DMS153 treated with DMSO at 0.1 percent for 48 hours (cell line): ENCODE measurements around the gene CWC27.
"Not testable (repeated sequence)": the region's sequence is repeated elsewhere in the genome, so short reads cannot be mapped to it uniquely, and the experiment has no call there.

Experiments
- DNase-seq: peaks from one replicate; lab custom pipeline; 2025; ENCODE audit not compliant: unreplicated experiment; lab: John Stamatoyannopoulos, UW

CWC27 gene

DNA sequence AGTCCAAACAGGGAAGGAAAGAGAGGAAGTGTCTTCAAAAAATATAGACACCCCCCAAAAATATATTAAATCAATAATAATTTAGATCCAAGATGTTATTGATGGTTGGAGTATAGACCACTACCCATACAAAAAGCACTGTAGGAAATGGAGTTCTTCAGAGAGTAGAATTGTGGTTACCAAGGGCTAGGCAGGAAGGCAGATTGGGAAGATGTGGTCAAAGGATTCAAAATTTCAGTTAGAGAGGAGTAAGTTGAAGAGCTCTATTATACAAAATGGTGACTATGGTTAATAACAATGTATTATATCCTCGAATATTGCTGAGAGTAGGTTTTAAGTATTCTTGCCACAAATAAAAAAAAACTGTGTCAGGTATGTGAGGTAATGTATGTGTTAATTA lies 149.4 kb downstream of the CWC27 start:
- no peak for DNase-seq

DNA sequence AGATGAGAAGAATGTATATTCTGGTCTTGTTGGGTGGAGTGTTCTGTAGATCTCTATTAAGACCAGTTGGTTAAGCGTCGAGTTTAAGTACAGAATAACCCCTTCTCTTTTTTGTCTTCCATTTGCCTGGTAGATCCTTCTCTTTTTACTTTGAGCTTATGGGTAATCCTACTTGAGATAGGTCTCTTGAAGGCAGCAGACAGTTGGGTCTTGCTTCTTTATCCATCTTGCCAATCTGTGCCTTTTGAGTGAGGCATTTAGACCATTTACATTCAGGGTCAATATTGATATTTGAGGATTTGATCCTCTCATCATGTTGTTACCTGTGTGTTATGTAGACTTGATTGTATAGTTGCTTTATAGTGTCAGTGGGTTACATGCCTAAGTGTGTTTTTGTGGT lies 152.7 kb downstream of the CWC27 start:
- no peak for DNase-seq

DNA sequence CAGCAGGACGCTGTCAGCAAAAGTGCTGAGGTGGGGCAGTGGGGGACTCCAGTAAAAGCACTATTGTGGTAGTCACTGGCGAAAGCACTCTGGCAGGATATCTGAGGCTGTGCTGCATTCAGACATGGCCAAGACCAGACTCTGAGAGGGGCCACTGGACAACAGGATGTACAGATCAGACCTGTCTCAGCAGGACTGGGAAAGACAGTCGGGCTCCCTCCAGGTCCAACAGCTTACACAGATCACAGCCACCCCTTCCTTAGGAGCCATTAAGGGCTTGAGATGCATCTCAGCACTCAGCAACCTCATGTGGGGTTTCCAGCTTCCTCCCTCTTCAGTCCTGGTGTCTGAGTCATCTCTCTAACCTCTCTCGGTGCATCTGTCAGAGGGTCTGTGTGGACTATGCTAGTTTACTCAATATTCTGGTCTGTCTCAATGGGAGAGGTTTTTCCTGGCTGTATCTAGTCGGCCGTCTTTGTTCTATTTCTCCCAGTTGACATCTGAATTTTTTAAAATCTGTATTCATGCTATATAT lies 154.5 kb downstream of the CWC27 start:
- DNase-seq, result no peak

DNA sequence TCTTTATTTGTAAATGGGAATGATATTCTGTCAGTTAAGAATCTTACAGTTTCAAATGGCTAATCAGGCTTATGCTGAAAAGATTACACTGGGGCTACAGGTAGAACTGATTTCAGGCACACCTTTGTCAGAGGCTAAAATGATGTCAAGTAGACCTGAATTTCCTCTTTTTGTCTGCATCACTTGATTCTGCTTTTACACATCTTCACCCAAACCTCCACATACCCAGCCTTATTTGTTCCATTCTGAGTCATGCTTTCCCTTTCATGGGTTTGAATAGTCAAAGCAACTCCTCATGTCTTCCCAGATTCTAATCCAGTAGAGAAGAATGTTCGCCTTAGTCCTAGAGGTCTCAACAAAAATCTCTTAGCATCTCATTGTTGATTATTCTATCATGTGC lies 156.4 kb downstream of the CWC27 start:
- DNase-seq, result no peak

DNA sequence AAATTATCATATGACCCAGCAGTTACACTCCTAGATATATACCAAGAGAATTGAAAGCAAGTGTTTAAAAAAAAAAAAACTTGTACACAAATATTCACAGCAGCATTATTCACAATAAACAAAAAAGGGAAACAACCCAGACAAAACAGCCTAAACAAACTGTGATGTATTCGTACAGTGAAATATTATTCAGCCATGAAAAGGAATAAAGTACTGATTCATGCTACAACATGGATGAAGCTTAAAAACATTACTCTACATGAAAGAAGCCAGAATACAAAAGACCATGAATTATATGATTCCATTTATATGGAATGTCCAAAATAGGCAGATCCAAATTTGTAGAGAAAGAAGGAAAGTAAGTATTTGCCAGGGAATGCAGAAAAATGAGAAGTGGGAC lies 161.1 kb downstream of the CWC27 start:
- no peak for DNase-seq

DNA sequence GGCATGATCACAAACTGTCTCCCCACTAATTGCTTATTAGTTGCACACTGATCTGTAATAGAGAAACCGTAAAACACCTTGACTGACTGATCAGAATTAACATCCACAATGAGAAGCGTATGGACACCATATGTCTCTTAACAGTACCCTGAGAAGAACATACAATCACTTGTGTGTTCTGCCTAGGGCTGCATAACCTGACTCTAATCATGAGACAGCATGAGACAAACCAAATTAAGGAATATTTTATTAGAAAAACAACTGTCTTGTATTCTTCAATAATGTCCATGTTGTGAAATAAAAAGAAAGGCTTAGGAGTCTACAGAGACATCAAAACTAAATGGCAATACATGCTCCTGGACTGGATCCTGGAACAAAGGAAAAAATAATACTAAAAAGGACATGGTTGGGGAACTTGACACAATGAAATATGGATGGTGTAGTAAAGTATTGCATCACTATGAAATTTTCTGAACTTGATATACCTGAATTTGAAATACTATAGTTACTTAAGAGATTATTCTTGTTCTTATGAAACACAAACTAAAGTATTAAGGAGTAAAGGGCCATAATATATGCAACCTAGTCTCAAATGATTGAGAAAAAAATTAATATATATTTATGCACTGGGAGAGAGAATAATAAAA lies 162.1 kb downstream of the CWC27 start:
- no peak for DNase-seq

DNA sequence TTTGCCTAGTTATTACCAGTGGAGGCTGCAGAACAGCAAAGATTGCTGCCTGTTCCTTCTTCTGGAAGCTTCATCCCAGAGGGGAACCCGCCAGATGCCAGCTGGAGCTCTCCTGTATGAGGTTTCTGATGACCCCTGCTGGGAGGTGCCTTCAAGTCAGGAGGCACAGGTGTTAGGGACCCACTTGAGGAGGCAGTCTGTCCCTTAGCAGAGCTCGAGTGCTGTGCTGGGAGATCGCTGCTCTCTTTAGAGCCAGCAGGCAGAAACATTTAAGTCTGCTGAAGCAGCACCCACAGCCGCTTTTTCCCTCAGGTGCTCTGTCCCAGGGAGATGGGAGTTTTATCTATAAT lies 170.7 kb downstream of the CWC27 start:
- DNase-seq, result not testable (repeated sequence)

DNA sequence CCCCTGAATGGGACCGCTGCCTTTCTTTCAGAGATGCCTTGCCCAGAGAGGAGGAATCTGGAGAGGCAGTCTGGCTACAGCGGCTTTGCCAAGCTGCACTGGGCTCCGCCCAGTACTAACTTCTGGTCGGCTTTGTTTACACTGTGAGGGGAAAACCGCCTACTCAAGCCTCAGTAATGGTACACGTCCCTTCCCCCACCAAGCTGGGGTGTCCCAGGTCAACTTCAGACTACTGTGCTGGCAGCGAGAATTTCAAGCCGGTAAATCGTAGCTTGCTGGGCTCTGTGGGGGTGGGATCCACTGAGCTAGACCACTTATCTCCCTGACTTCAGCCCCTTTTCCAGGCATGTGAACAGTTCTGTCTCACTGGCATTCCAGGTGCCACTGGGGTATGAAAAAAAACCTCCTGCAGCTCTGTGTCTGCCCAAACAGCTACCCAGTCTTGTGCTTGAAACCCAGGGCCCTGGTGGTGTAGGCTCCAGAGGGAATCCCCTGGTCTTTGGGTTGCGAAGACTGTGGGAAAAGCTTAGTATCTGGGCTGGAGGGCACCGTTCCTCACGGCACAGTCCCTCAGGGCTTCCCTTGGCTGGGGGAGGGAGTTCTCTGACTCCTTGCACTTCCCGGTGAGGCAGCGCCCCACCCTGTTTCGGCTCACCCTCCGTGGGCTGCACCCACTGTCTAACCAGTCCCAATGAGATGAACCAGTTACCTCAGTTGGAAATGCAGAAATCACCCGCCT lies 171.2 kb downstream of the CWC27 start:
- DNase-seq, result peak; percentile 0

DNA sequence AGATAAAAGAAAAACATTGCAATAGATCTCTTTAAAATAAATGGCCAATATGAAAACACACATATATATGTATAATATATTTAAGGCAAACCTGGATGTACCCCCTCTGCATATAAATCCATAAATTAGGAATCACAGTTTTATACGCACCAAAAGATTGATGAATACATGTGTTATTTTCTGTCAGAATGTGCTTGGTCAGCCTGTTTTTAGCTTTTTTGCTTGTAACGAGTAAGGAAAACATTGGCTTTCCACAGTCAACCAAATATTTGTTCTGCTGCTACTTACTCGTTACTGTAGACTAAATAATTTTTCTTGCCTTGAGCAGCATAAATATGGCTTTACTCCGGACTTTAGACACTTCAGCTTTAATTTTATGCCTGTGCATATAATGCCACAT lies 173.7 kb downstream of the CWC27 start:
- no peak for DNase-seq

DNA sequence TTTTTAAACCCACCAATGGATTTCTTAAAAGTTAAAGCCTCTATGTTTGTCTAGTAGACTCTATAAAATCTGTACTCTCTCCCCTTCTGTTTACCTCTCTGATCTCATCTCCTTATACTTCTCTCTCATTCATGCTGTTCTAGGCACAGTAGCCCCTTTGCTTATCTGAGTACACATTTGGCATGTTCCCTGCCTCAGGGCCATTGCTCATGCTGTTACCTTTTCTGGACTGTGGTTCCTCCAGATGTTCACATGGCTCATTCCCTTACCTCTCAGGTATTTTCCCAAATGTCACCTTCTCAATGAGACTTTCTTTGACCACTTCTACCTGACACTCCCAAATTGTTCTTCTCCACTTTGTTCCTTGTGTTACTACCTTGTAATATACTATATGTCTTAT lies 176.1 kb downstream of the CWC27 start:
- DNase-seq, result no peak

DNA sequence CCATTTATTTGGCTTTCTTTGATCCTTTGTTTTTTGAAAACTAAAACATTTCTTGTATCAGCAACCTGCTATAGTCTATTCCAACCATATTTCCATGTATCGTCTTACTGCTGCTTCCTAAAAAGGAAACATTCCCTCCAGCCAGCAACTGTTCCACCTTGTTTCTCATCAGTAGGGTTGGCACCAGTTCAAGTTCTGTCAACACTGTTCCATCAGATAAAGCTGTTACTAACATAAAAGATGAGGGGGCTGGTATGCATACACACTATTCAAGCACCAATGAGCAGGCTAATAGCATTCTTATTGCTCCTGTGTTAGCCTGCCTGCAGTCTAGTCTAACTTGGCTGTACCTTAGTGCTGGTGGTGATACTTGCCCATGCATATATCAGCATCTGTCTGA lies 178.3 kb downstream of the CWC27 start:
- peak; percentile 44 for DNase-seq

DNA sequence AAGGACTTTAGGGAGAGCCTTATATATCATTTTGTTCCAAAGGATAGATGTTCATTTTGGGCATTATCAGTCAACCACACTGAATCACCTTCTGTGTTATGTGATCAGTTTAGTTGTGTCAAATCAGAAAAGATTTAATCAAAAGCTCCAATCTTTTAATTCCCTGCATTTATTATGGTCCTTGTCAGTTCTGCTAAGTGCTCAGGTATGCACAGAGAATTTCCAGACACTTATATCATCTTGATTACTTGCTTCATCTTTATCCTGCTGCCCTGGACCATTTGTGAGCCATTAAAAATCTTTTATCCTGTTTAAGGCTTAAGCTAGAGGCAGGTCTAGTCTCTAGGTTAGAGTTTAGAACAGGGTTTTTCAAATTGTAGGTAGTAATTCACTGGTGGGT lies 179.1 kb downstream of the CWC27 start:
- no peak for DNase-seq

DNA sequence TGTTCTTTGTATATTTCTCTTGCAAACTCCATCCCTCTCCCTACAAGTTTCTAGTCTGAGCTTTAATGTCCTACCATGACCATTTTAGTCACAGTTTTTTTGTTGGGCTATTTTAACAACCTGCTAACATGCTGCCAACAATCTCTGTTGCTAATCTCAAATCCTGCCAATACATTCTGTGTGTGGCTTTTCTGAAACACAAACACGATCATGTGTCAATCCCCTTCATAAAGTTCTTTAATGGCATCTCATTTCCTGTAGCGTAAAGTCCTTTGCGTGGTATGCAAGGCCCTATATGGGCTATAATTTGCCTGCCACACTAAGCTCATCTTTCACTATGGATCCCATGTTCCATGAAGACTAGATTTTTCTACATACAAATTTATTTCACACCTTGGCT lies 180.6 kb downstream of the CWC27 start:
- no peak for DNase-seq

DNA sequence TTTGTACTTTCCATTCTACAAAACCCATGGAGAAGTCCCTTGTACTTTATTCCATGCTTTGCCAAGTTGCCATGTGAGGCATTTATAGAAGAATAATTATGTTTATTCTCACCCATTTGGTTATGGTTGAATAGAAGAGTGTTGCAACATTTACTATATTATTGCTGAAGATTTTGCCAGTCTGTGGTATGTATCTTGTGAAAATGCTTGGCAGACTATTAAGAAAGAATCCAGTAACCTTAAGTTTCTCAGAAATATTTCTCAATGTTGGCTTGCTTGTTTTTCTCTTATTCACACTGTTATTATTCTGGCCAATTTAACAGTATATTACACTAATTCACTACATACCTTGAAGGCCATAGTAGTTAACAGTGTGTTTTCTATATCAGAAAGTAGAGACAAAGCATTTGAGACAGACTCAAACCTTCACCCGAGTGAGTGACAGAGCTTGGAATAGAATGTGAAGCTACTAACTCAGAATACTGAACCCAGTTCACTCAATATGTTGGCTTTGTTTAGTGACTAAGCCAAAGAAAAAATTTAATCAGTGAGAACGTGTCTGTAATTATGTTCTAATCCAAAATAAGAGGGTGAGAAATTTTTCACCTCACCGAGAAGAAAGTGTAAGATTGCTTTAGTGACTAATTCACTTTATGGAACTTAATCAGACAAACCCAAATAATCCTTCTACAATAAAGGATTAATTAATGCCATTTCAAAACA lies 184.4 kb downstream of the CWC27 start:
- no peak for DNase-seq

DNA sequence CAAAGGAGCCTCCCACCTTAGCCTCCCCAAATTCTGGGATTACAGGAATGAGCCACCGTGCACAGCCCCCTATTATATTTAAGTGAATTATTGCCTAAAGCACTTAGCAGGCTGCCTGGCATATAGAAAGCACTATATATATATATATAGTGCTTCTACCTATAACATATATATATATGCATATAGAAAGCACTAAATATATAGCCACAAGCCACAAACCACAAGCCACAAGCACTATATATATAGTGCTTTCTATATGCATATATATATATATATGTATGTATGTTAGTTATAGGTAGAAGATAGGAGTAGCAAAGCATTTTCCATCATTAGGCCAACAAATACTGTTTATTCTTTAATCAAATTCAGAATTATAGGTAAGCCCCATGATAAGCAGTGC lies 185.8 kb downstream of the CWC27 start:
- no peak for DNase-seq

DNA sequence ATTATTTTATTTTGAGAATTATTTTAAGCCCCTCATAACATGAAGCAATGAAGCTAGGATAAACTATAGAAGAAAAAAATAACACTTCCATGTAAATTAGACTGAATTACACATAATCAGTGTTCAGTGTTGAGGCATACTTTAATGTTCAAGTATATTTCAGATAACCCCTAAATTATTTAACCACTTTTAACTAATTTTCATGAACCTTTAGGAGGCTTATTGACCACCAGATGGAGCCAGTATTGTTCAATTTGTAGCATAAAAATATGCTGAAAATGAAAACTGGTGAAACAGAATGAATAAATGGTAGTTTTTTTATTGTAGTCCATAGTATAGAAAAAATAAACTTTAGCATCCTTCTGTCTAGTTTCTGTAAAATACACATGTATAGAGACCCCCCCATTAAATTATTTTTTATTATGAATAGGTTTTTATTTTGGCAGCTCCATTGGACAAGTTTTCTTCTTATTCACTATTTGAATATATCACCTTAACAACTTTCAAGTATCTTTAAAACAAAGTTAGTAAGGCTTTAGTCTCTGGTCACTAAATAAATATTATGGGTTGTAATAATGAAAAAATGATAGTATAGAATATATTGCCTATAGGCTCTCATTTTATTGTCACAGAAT lies 190.1 kb downstream of the CWC27 start:
- no peak for DNase-seq

DNA sequence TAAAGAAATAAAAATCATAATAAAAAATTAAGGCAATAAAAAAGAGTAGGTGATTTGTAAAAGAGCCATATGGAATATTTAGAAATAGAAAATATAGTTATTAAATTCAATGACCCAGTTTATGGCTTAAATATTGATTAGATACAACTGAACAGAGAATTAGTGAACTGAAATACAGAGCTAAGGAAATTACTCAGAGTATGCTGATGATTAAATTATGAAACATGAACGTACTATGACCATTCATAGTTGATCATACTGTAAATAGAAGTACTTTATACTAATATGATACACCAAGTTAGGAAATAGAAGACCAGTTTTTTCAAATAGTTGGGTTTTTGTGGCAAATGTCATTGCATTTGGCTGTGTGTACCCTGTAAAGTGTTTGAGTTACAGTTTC lies 194.5 kb downstream of the CWC27 start:
- DNase-seq, result no peak

DNA sequence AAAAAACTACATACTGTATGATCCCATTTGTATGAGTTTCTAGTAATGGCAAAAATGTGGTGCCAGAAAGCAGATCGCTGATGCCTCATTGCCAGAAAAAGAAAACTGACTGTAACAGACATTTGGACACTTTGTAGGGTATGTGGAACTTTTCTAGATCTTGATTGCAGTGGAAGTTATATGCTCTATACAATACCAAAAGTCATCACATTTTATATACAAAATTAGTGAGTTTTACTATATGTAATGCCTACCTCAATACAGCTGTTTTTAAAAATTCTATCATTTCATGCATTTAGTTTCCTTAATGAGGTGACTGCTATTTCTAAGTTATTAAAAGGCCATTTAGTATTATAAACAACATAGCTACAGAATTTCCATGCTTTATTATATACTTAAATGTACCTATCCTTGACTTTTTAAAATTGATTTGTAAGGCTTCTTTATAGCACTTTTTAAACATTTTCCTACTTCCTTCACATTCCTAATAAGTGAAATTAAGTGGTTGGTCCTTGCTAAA lies 199.9 kb downstream of the CWC27 start:
- no peak for DNase-seq

DNA sequence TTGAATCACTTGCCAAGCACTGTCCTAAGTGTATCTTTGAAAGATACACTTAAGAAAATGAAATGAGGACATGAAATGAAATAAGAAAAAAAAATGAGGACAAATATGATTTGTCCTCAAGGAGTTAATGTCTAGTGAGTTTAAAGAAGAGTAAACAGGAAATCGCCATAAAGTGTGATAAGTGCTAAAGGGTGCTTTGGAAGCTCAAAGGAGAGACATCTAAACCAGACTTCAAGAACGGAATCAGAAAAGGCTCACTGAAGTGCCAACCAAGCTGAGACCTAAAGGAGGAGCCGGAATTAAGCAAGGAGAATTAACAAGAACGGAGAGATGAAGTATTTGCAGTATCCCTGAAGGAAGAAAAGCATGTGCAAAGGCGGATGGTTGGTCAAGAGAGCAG lies 200.8 kb downstream of the CWC27 start:
- no peak for DNase-seq

DNA sequence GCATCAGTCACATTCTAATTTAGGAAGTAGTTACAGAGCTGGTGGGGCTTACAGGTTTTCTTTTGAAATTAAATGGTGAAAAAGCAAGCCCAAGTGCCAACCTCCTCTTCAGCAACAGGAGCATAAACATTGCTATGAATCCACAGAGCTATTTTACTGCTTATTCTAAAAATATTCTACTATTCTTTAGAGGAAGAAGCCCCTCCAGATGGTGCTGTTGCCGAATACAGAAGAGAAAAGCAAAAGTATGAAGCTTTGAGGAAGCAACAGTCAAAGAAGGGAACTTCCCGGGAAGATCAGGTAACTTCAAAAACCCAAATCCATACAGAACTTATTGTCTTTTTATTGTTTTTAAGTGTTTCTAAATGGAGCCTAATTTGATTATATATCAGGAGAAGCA lies 202.8 kb downstream of the CWC27 start:
- DNase-seq, result no peak

DNA sequence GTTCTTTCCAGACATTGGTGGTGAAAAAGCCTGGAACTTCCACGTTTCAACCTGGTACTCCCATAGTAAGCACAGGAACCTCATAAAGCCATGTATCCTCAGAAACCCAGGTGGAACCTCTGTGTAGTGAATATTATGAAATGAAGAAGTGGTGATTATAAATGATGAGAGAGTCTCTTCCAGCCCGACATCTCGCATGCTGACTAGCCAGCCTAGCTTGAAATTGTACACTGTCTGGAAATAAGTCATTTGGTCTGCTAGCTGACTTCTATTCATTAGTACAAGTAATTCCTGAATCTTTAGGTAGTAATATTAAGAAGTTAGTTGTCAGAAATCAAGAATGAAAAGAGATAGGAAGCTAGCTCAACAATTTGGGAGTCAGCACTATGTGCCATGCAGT lies 203.3 kb downstream of the CWC27 start:
- DNase-seq, result no peak
